SK-N-DZ (cell line): ENCODE measurements around the gene SMG6. TPM values are rescaled to one million over a fixed set of nuclear protein-coding genes. Genes with fewer than 3 reads are reported as not detected.
A peak's percentile ranks its signal among the peaks of the same experiment; 100 is the strongest.
"Not testable (repeated sequence)": the region's sequence is repeated elsewhere in the genome, so short reads cannot be mapped to it uniquely, and the experiment has no call there.

Experiments
- DNase-seq: peaks from one replicate; pipeline ENCODE4 v3.0.0-alpha.2; 2015; ENCODE audit warnings: low spot score
- polyA plus RNA-seq, 2 experiments: library from polyadenylated mRNA; depleted of rRNA; stranded (reverse); fragments of >200 nt; gene quantifications; 2 replicates each; pipeline ENCODE4 v1.2.3, GENCODE V29; 2014

Gene SMG6
- polyA plus RNA-seq (2014; cell fraction: cytosol; rRNA removed), result 22.1 and 23.8 TPM in 2 replicates
- polyA plus RNA-seq (2014; cell fraction: nucleus; rRNA removed), result 17.4 and 23.0 TPM in 2 replicates

GRCh38 chr17:2303204-2304188 lies at the start of gene SMG6, which contains the start of gene SRR:
Gene SMG6, minus strand, starts transcription at chr17:2303785. Its CDS starts 65 bp downstream, at chr17:2303720.
Gene SRR, plus strand, starts transcription at chr17:2303950. Its CDS starts 11,611 bp downstream, at chr17:2315561.
- DNase-seq, result peak; percentile 90

- DNase-seq, result no peak
Measured at GRCh38 chr17:2351269-2351668, 47.7 kb upstream of the SMG6 start.

- DNase-seq, result peak; percentile 99
Measured at GRCh38 chr17:2347805-2348685, 44.5 kb upstream of the SMG6 start.

- DNase-seq, result no peak
Measured at GRCh38 chr17:2346475-2346874, 42.9 kb upstream of the SMG6 start.

GRCh38 chr17:2344528-2344927 lies 40.9 kb upstream of the SMG6 start:
- DNase-seq, result no peak

GRCh38 chr17:2343421-2343820 lies 39.8 kb upstream of the SMG6 start:
- DNase-seq, result no peak

GRCh38 chr17:2338315-2338657 lies 34.7 kb upstream of the SMG6 start:
- DNase-seq, result no peak

- peak; percentile 45 for DNase-seq
Measured at GRCh38 chr17:2337544-2338314, 34.1 kb upstream of the SMG6 start.

GRCh38 chr17:2336852-2337543 lies 33.4 kb upstream of the SMG6 start, which contains the start of gene SGSM2:
Gene SGSM2, plus strand, starts transcription at chr17:2337501. Its CDS starts 188 bp downstream, at chr17:2337689.
- peak; percentile 79 for DNase-seq

GRCh38 chr17:2336215-2336851 lies 32.7 kb upstream of the SMG6 start, which contains the start of gene TSR1:
Gene TSR1, minus strand, starts transcription at chr17:2336457. Its CDS starts 30 bp downstream, at chr17:2336427.
- DNase-seq, result peak; percentile 93

GRCh38 chr17:2335726-2336214 lies 32.2 kb upstream of the SMG6 start:
- no peak for DNase-seq

- DNase-seq, result no peak
Measured at GRCh38 chr17:2331303-2331702, 27.7 kb upstream of the SMG6 start.

GRCh38 chr17:2323629-2324314 lies 20.2 kb upstream of the SMG6 start:
- DNase-seq, result no peak

- DNase-seq, result no peak
Measured at GRCh38 chr17:2321399-2321798, 17.8 kb upstream of the SMG6 start.

- DNase-seq, result no peak
Measured at GRCh38 chr17:2319051-2319450, 15.5 kb upstream of the SMG6 start.

- no peak for DNase-seq
Measured at GRCh38 chr17:2317796-2318195, 14.2 kb upstream of the SMG6 start.

- not testable (repeated sequence) for DNase-seq
Measured at GRCh38 chr17:2316916-2317205, 13.3 kb upstream of the SMG6 start.

- DNase-seq, result no peak
Measured at GRCh38 chr17:2312736-2313135, 9.2 kb upstream of the SMG6 start.
